GM19023 (cell line): ENCODE data around the gene STXBP5.
"Not testable (repeated sequence)": the region's sequence is repeated elsewhere in the genome, so short reads cannot be mapped to it uniquely, and the experiment has no call there.

Source experiments
- ATAC-seq: cut with Tn5 transposase; IDR thresholded peaks from one replicate; pipeline ENCODE4 v1.9.1; 2021; ENCODE audit warnings: mild to moderate bottlenecking, moderate library complexity; ENCODE audit not compliant: unreplicated experiment

STXBP5 gene

GRCh38 chr6:147366290-147366689 lies 162.1 kb downstream of the STXBP5 start:
- no peak for ATAC-seq

- no peak for ATAC-seq
These were observed 167.1 kb downstream of the STXBP5 start for GRCh38 chr6:147371325-147371724.

GRCh38 chr6:147372806-147373205 lies 168.6 kb downstream of the STXBP5 start:
- no peak for ATAC-seq

DNA sequence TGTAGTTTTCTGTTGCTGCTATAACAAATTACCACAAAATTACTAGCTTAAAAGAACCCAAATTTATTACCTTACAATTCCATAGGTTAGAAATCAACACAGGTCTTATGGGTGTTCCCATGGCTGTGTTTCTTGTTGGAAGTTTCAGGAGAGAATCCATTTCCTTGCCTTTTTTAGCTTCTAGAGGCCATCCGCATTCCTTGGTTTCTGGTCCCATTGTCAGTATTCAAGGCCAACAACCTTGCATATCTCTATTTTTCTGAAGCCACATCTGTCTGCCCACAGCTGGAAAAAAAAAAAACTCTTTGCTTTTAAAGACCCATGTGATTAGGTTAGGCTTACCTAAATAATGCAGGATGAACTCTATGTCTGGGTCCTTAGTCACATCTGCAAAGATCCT lies 174.6 kb downstream of the STXBP5 start:
- ATAC-seq: no peak

- ATAC-seq: not testable (repeated sequence)
These were observed 176.6 kb downstream of the STXBP5 start for GRCh38 chr6:147380841-147381240.

GRCh38 chr6:147381712-147382111 lies 177.5 kb downstream of the STXBP5 start:
- no peak for ATAC-seq

- ATAC-seq: no peak
These were observed 178.8 kb downstream of the STXBP5 start for GRCh38 chr6:147382945-147383554.

DNA sequence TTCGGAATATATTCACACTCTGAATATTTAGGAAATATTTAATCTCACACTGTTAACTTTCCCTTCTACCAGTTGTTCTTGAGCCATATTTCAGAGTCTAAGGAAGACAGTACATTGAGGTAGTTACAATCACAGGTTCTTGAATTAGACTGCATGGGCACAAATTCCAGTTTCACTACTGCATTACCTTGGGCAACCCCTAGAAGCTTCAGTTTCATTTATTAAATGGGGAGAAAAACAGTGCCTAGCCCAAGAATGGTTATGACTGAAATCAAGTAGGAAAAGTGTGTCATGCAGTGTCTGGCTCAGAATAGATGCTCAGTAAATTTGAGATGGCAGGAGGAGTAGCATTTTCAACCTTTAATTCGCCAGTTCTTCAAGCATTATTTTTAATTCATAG lies 179.8 kb downstream of the STXBP5 start:
- ATAC-seq: no peak

DNA sequence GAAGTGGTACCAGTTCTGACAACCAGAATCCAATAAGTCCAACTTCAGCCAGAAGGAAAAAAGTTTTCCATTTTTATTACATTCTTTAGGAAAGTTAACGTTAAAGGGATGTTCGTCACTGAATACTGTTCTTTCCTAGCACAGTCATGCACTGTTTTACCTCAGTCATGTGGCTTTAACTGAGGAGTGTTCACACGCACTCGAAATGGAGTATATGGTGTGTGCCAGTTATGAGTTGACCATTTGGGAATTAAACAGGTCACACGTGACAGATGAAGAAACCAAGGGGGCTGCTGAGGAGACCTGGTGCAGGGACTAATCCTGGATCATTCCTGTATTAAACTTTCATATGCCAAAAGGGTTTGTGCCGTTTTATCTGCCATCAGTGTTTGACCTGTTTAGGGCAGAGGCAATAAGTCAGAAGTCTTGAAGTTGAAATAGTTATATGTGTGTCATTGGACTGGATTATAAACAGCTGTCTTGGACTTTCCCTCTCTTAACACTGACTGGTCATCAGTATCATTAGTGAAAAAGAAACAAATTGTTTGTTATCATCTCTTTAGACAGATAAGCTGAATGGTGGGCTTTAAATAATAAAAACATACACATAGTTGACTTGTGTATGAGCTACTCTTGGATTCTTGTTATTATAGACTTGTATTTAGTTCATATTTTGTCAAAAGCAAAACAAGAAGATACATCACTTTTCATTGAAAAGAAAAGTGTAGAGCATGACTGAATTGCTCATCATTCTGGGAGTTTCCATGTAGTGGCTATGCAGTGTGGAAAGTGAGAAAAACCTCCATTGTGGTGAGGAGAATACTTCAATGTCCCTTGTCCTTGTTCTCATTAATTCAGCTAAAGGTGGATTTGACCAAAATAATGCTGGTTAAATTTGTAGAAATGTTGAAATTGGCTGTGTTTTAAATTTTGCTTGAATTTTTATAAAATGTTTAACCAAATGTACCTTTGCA lies 180.8 kb downstream of the STXBP5 start:
- peak; percentile 67 for ATAC-seq

DNA sequence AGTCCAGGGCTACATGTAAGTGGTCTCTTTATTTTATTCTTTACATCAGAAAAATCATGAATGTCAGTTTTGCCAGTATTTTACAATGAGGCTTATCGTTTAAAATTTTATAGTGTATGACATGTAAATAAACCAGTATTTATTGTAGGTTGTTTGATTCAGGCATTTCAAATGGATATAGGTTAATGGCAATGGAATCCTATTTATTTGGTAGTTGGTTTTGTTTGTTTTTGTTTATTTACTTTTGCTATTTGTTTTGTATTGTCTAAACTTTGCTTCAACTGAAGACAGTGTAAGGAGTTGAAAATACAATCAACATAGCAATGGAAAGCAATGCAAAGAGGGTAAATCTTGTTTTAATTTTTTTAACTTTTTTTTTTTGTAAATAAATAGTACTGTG lies 185.2 kb downstream of the STXBP5 start:
- no peak for ATAC-seq

DNA sequence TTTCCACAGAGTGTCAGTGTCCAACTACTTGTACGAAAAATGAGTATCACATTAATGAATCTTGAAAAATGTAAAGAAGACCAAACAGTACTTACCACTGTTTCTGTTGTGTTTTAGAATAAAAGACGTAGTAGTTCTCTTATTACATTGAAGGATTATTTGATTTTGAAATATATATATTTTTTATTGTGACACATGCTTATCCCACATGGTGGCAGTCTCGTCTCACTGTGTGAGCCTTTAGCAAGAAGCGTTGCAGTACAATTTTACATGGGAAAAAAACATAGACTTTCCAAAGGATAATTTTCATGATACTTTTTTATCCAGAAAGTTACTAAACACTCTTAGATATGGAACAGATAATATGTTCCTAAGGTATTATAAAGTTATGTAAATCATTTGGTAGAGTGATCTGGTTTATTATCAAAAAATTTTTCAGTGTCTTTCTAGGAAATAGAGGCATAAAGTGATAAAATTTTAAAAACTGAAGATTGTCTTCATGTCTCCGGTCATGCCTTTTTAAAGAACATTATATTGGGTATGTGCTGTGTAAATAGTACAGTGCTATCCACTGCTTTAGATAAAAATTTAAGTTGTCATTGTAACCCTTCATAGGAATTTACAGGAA lies 186.8 kb downstream of the STXBP5 start:
- ATAC-seq: no peak

DNA sequence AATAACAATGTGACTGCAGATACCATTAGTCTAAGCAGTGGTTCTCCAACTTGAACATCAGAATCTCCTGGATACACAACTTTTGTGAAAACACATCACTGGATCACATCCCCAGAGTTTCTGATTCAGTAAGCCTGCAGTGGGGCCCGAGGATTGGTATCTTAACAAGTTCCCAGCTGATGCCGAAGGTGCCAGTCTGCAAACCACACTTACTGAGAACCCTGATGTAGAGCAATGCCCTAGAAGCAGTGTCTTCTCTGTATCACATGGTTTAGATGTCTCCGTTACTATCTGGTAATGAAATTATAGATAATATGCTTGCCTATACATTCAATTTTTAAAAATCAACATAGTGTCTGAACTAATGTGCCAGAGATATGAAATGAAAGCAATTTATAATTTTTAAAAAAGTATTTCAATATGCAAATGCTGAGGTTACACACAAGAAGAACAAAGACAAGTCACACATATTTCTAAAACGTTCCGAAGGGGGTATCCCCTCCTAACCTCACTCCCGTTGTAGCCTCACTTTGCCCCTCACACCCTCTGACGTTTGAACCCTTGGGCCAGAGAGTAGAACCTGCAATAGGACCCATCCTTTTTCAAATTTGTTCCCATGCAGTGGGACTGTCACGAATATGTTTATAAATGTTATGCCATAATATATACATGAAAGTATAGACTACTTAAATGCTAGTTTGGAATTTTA lies 188.9 kb downstream of the STXBP5 start:
- ATAC-seq: no peak

DNA sequence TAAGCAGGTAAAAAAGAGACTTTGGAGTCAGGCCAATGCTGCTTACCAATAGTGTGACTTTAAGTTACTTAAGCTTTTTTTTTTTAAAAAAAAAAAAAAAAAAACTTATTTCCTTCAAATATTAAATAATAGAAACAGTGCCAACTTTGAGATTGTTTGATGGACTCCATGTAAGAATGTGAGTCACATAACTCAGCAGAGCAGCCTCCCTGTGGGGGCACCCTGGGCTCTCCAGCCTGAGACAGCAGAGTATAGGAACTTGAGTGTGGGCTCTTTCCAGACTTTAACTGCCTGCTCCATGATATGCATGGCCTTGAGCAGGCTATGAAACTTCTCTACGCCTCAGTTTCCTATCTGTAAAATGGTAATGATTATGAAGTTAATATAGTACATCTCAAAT lies 190.9 kb downstream of the STXBP5 start:
- ATAC-seq: no peak

DNA sequence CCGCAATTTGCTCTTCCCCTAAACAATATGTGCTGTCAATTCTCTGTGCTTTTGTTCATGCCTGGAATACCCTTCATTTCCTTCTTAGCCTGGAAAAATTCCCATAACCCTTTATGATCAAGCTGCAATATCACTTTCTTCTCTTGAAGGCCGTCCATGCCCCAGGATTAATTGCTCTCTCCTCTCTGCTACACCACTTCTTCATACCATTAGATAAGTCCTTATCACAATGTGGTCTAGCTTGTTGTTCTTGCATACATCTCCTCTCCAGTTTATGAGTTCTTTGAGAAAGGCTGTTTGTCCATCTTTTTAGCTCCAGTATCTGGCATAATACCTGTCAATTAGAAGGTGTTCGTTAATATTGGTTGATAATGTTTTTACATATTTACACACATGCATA lies 193.1 kb downstream of the STXBP5 start:
- no peak for ATAC-seq

- no peak for ATAC-seq
These were observed 196.8 kb downstream of the STXBP5 start for GRCh38 chr6:147400968-147401367.

DNA sequence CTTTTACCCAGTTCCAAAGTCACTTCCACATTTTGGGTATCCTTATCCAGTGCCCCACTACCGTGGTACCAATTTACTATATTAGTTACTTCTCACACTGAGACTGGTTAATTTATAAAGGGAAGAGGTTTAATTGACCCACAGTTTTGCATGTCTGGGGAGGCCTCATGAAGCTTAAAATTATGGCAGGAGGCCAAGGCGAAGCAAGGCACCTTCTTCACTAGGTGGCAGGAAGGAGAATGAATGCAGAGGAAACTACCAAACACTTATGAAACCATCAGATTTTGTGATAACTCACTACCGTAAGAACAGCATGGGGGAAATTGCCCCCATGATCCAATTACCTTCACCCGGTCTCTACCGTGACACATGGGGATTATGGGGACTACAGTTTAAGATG lies 197.6 kb downstream of the STXBP5 start:
- no peak for ATAC-seq

- ATAC-seq: no peak
These were observed 202.6 kb downstream of the STXBP5 start for GRCh38 chr6:147406783-147407182.

GRCh38 chr6:147407571-147407970 lies 203.4 kb downstream of the STXBP5 start:
- ATAC-seq: no peak

GRCh38 chr6:147416622-147417021 lies 212.4 kb downstream of the STXBP5 start:
- no peak for ATAC-seq

DNA sequence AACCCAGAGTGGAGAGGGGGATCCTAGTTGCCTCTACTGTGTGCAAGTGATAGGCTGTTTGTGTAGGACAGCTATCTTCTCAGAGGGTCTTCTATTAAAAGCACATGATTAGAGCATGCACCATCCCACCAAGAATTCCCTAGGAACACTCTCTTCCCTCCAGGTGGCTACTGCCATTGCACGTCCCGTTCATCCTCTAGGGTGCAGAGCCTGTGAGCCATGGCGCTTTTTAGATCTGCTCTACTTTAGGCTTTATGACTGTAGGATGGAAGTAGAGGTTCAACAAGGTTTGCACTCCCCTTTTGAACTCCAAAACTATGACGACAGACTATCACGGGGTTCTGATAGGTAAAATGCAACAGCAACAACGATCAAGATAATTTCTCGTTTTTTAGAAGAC lies 213.7 kb downstream of the STXBP5 start:
- no peak for ATAC-seq

DNA sequence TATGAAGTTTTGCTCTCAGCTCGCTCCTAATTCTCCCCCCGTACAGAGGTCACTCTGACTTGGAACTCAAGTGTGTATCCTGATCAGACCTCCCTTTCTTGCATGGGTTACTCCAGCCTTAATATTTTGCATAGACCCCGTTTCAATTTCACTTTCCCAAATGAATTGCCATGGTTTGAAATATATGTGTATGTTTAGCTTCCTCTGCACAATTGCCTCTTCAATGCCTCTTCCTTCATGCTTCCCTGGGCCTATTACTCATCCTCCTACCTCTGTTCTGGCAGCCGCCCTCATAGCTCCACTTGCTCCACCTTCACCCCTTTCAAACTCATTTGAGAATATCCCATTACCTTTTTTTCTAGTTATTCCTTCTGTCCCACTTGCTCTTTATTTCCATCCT lies 214.3 kb downstream of the STXBP5 start:
- peak; percentile 58 for ATAC-seq
